ENCODE results near the gene PGA5. TPM values are rescaled to one million over a fixed set of nuclear protein-coding genes. Genes with fewer than 3 reads are reported as not detected.

The PGA5 gene
- total and polyA plus RNA-seq, 2 experiments from 2014 or later = 0.45 to 0.52 TPM

GRCh38 chr11:61268588-61269250, 27.7 kb downstream of the PGA5 start (continued):
- TF ChIP-seq REST (IDR thresholded peaks at IDR 0.05; ENCODE audit: unreplicated experiment) = no peak
- TF ChIP-seq ZNF331 (CRISPR knock-in tag; IDR thresholded peaks at IDR 0.05; ENCODE audit: low read depth) = no peak
- no peak for TF ChIP-seq JUNB (IDR thresholded peaks at IDR 0.05; ENCODE audit: unreplicated experiment)
- TF ChIP-seq STAT1 (IDR thresholded peaks at IDR 0.05; ENCODE audit: unreplicated experiment) = no peak
- no peak for TF ChIP-seq CREB1 (CRISPR knock-in tag; IDR thresholded peaks at IDR 0.05; ENCODE audit: low read depth)
- TF ChIP-seq NANOG (IDR thresholded peaks at IDR 0.05; ENCODE audit: borderline replicate concordance) = no peak
- no peak for TF ChIP-seq ZNF114 (CRISPR knock-in tag; IDR thresholded peaks at IDR 0.05)

GRCh38 chr11:61270354-61271076, 29.5 kb downstream of the PGA5 start:
- H3K9me2 ChIP-seq (ENCODE audit: insufficient read depth) = no peaks in the 10 kb centered on the region
- Mint-ChIP-seq H3K27ac (no peak overlapping the region), H3K4me3 (no peak overlapping the region), H3K36me3 (ENCODE audit: low read depth) (peaks cover 11% of the 10 kb centered on the region; the same call in 2 of the 3 replicates), H3K9me3 (no peaks in the 10 kb centered on the region), H3K4me1 (no peaks in the 10 kb centered on the region), H3K27me3 (ENCODE audit: insufficient read depth, low read depth, poor library complexity) (peaks cover 2% of the 10 kb centered on the region)
- TF ChIP-seq JUNB (IDR thresholded peaks at IDR 0.05; ENCODE audit: unreplicated experiment) = no peak
- DNase-seq (ENCODE audit: low spot score) = no peak
- no peaks in the 10 kb centered on the region for H3F3A ChIP-seq (replicated peaks; ENCODE audit: low read depth)
- H3K27me3 ChIP-seq (ENCODE audit: insufficient read depth) = no peaks in the 10 kb centered on the region
- H3K36me3 ChIP-seq (ENCODE audit: insufficient read depth) = no peaks in the 10 kb centered on the region; the same call in 1 of the 2 replicates
- no peak overlapping the region for H2AFZ ChIP-seq
- peaks cover 3% of the 10 kb centered on the region; the same call in 1 of the 2 replicates for H4K20me1 ChIP-seq (replicated peaks; ENCODE audit: insufficient read depth)
- no peak overlapping the region for H3K4me2 ChIP-seq
- no peaks in the 10 kb centered on the region for H3K4me1 ChIP-seq (ENCODE audit: insufficient read depth)
- no peaks in the 10 kb centered on the region for H3K79me2 ChIP-seq (replicated peaks; ENCODE audit: insufficient read depth)
- no peak for ATAC-seq
- H3K27ac ChIP-seq (ENCODE audit: low read depth) = no peak overlapping the region
- no peak overlapping the region for H3K4me3 ChIP-seq

- H3K27ac ChIP-seq (ENCODE audit: low read depth) = no peak overlapping the region
- H3K27me3 Mint-ChIP-seq (ENCODE audit: insufficient read depth, low read depth, poor library complexity) = peaks cover 3% of the 10 kb centered on the region
- TF ChIP-seq STAT1 (IDR thresholded peaks at IDR 0.05; ENCODE audit: unreplicated experiment) (no peak), EZH2phosphoT487 (IDR thresholded peaks at IDR 0.05; ENCODE audit: unreplicated experiment) (no peak), ZNF462 (CRISPR knock-in tag; IDR thresholded peaks at IDR 0.05) (no peak), CREB1 (CRISPR knock-in tag; IDR thresholded peaks at IDR 0.05; ENCODE audit: low read depth) (no peak)
Measured at GRCh38 chr11:61272731-61273130, 31.8 kb downstream of the PGA5 start.

More at GRCh38 chr11:61272731-61273130, 31.8 kb downstream of the PGA5 start:
- Histone ChIP-seq H3F3A (replicated peaks; ENCODE audit: low read depth) (no peaks in the 10 kb centered on the region), H3K9me2 (ENCODE audit: insufficient read depth) (no peaks in the 10 kb centered on the region), H3K27me3 (ENCODE audit: insufficient read depth) (no peaks in the 10 kb centered on the region), H3K4me3 (no peak overlapping the region), H3K36me3 (ENCODE audit: insufficient read depth) (no peaks in the 10 kb centered on the region; the same call in 1 of the 2 replicates), H3K4me2 (no peak overlapping the region), H3K79me2 (replicated peaks; ENCODE audit: insufficient read depth) (no peaks in the 10 kb centered on the region), H2AFZ (no peak overlapping the region), H4K20me1 (replicated peaks; ENCODE audit: insufficient read depth) (peaks cover 3% of the 10 kb centered on the region; the same call in 1 of the 2 replicates), H3K4me1 (ENCODE audit: insufficient read depth) (no peaks in the 10 kb centered on the region)
- no peak overlapping the region for H3K27ac Mint-ChIP-seq
- H3K4me1 Mint-ChIP-seq = 0 out of 3 replicates have a peak, but pooled peaks cover under 1% of the 10 kb centered on the region
- DNase-seq (ENCODE audit: low spot score) = no peak
- ATAC-seq = no peak
- no peaks in the 10 kb centered on the region for H3K9me3 Mint-ChIP-seq
- H3K36me3 Mint-ChIP-seq (ENCODE audit: low read depth) = peaks cover 11% of the 10 kb centered on the region; the same call in 2 of the 3 replicates
- H3K4me3 Mint-ChIP-seq = no peak overlapping the region
